Measurements from ENCODE around the gene CAMK2G.

DNA sequence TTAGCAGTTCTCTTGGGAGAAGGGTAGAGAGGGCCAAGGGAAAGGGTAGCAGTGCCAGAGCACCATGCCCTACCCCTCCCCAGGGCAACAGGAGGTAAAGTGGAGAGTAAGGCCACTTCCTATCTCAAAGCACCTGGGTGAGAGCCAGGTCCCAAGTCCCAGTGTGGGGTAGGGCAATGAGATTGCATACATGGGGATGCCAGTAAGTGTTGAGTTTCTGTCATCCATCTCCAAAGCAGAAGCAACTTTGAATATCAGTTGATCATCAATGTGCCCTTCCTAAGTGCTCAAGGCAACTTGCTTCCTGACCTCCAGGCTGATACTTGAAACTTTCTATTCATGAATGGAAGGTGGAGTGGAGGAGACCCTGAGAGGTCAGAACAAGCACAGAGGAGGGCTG lies 2.2 kb upstream of the CAMK2G start:
- TF ChIP-seq, protein P1, sequence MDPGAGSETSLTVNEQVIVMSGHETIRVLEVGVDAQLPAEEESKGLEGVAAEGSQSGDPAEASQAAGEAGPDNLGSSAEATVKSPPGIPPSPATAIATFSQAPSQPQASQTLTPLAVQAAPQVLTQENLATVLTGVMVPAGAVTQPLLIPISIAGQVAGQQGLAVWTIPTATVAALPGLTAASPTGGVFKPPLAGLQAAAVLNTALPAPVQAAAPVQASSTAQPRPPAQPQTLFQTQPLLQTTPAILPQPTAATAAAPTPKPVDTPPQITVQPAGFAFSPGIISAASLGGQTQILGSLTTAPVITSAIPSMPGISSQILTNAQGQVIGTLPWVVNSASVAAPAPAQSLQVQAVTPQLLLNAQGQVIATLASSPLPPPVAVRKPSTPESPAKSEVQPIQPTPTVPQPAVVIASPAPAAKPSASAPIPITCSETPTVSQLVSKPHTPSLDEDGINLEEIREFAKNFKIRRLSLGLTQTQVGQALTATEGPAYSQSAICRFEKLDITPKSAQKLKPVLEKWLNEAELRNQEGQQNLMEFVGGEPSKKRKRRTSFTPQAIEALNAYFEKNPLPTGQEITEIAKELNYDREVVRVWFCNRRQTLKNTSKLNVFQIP (CRISPR knock-in tag; IDR thresholded peaks at IDR 0.05; ENCODE audit: borderline replicate concordance, low read depth) = no peak
- TF ChIP-seq TOX (CRISPR knock-in tag; IDR thresholded peaks at IDR 0.05; ENCODE audit: borderline replicate concordance) = no peak
- TF ChIP-seq ISL1 (CRISPR knock-in tag; IDR thresholded peaks at IDR 0.05) = no peak
- TF ChIP-seq, protein P2, sequence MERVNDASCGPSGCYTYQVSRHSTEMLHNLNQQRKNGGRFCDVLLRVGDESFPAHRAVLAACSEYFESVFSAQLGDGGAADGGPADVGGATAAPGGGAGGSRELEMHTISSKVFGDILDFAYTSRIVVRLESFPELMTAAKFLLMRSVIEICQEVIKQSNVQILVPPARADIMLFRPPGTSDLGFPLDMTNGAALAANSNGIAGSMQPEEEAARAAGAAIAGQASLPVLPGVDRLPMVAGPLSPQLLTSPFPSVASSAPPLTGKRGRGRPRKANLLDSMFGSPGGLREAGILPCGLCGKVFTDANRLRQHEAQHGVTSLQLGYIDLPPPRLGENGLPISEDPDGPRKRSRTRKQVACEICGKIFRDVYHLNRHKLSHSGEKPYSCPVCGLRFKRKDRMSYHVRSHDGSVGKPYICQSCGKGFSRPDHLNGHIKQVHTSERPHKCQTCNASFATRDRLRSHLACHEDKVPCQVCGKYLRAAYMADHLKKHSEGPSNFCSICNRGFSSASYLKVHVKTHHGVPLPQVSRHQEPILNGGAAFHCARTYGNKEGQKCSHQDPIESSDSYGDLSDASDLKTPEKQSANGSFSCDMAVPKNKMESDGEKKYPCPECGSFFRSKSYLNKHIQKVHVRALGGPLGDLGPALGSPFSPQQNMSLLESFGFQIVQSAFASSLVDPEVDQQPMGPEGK (CRISPR knock-in tag; IDR thresholded peaks at IDR 0.05; ENCODE audit: borderline replicate concordance) = no peak
- TF ChIP-seq ZNF8 (CRISPR knock-in tag; IDR thresholded peaks at IDR 0.05) = no peak
- TF ChIP-seq ZFP3 (CRISPR knock-in tag; IDR thresholded peaks at IDR 0.05) = no peak
- no peak for TF ChIP-seq ZFP30 (CRISPR knock-in tag; IDR thresholded peaks at IDR 0.05)
- no peak for TF ChIP-seq RARB (CRISPR knock-in tag; IDR thresholded peaks at IDR 0.05)
- TF ChIP-seq, protein P3, sequence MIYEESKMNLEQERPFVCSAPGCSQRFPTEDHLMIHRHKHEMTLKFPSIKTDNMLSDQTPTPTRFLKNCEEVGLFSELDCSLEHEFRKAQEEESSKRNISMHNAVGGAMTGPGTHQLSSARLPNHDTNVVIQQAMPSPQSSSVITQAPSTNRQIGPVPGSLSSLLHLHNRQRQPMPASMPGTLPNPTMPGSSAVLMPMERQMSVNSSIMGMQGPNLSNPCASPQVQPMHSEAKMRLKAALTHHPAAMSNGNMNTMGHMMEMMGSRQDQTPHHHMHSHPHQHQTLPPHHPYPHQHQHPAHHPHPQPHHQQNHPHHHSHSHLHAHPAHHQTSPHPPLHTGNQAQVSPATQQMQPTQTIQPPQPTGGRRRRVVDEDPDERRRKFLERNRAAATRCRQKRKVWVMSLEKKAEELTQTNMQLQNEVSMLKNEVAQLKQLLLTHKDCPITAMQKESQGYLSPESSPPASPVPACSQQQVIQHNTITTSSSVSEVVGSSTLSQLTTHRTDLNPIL (CRISPR knock-in tag; IDR thresholded peaks at IDR 0.05; ENCODE audit: low read depth) = no peak
- no peak for TF ChIP-seq OSR1 (CRISPR knock-in tag; IDR thresholded peaks at IDR 0.05)
- no peak for TF ChIP-seq ZNF70 (CRISPR knock-in tag; IDR thresholded peaks at IDR 0.05)
